IPS-18a (cell line): ENCODE measurements around the gene AAK1.

Experiments
- H3K27ac ChIP-seq: one replicate; pipeline ENCODE4 v1.5.1; 2013; ENCODE audit warnings: low read length
- H3K27me3 ChIP-seq: one replicate; pipeline ENCODE4 v1.6.1; 2013; ENCODE audit warnings: mild to moderate bottlenecking, low read length; ENCODE audit not compliant: control insufficient read depth, insufficient read depth
- H3K36me3 ChIP-seq: one replicate; pipeline ENCODE4 v1.6.1; 2013; ENCODE audit warnings: low read depth, low read length; ENCODE audit not compliant: control insufficient read depth
- H3K4me1 ChIP-seq: one replicate; pipeline ENCODE4 v1.6.1; 2013; ENCODE audit warnings: low read depth, low read length; ENCODE audit not compliant: control insufficient read depth
- H3K4me3 ChIP-seq: one replicate; pipeline ENCODE4 v1.5.1; 2013; ENCODE audit warnings: low read length
- H3K9ac ChIP-seq: one replicate; pipeline ENCODE4 v1.6.1; 2013; ENCODE audit warnings: mild to moderate bottlenecking, low read length, moderate library complexity
- H3K9me3 ChIP-seq: one replicate; pipeline ENCODE4 v1.6.1; 2013; ENCODE audit warnings: low read depth, low read length; ENCODE audit not compliant: control insufficient read depth

The AAK1 gene

DNA sequence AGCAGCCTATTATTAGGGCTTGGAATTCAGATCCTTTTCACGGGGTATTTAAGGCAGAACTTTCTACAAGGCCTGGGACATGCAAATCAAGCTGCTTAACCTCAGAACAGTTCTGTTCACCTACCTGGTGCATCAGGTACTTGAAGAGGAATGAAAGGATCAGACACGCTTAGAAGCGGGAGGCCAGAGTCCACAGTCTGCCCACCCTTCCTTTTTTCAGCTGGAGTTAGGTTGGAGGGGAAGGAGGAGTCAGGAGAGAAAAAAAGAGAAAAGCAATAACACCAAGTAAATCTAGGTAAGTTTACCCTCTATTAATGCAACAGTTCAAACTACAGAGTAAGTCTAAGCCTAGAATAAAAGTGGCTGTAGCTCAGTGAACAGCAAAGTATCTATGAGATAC, 147.7 kb downstream of the AAK1 start:
- no peaks in the 10 kb centered on the region for H3K27me3 ChIP-seq
- H3K9ac ChIP-seq = no peak overlapping the region
- H3K27ac ChIP-seq = no peak overlapping the region
- H3K4me1 ChIP-seq = peaks cover 3% of the 10 kb centered on the region
- no peaks in the 10 kb centered on the region for H3K36me3 ChIP-seq
- no peak overlapping the region for H3K4me3 ChIP-seq
- H3K9me3 ChIP-seq = no peaks in the 10 kb centered on the region

DNA sequence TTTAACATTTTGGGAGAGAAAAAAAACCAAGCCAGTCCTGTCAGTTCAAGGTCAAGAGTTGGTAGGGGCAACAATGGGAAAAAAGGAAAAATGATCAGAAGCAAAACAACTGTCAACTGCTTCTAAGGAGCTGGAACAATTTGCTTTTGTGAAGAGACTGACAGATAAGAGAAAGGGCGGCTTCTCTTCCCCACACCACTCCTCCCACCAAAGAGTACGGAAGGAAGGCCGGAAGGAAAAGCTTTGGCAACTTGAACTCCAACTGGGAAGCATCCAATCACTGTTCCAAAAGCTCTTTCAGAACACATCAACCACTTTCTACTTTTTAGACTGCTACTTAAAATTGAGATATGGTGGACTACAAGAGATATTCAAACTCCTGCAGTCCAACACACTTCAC, 148.5 kb downstream of the AAK1 start:
- no peaks in the 10 kb centered on the region for H3K9me3 ChIP-seq
- H3K4me1 ChIP-seq = no peaks in the 10 kb centered on the region
- H3K4me3 ChIP-seq = no peak overlapping the region
- no peaks in the 10 kb centered on the region for H3K36me3 ChIP-seq
- H3K27me3 ChIP-seq = no peaks in the 10 kb centered on the region
- H3K9ac ChIP-seq = no peak overlapping the region
- H3K27ac ChIP-seq = no peak overlapping the region

GRCh38 chr2:69494126-69494525, 149.4 kb downstream of the AAK1 start:
- Histone ChIP-seq H3K4me3 (no peak overlapping the region), H3K27me3 (no peaks in the 10 kb centered on the region), H3K9ac (no peak overlapping the region), H3K27ac (no peak overlapping the region), H3K9me3 (no peaks in the 10 kb centered on the region), H3K36me3 (no peaks in the 10 kb centered on the region), H3K4me1 (no peaks in the 10 kb centered on the region)

- no peaks in the 10 kb centered on the region for H3K27me3 ChIP-seq
- no peaks in the 10 kb centered on the region for H3K36me3 ChIP-seq
- no peak overlapping the region for H3K27ac ChIP-seq
- no peak overlapping the region for H3K4me3 ChIP-seq
- no peak overlapping the region for H3K9ac ChIP-seq
- no peaks in the 10 kb centered on the region for H3K4me1 ChIP-seq
- H3K9me3 ChIP-seq = no peaks in the 10 kb centered on the region
Observed at GRCh38 chr2:69493268-69493667, 150.3 kb downstream of the AAK1 start.

DNA sequence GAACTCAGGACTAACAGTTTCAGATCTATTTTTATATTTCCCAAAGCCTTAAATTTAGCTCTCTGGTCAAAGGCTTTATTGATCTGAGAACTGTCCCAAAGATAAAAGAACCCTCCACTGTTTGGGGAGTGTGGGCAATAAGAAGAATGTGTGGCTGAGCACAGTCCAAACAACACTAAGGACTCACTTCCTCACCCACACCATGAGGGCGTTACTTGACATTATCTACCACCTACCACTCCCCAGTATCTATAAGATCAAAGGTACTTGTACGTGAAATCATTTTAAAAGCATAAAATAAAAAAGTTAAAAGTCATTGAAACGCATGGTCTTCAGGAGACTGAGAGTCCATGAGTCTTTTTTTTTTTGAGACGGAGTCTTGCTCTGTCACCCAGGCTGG, 151.7 kb downstream of the AAK1 start:
- Histone ChIP-seq H3K36me3 (no peaks in the 10 kb centered on the region), H3K9ac (no peak overlapping the region), H3K4me3 (no peak overlapping the region), H3K27me3 (no peaks in the 10 kb centered on the region), H3K4me1 (no peaks in the 10 kb centered on the region), H3K27ac (no peak overlapping the region), H3K9me3 (no peaks in the 10 kb centered on the region)

- Histone ChIP-seq H3K27me3 (no peaks in the 10 kb centered on the region), H3K36me3 (no peaks in the 10 kb centered on the region), H3K4me3 (no peak overlapping the region), H3K9me3 (no peaks in the 10 kb centered on the region), H3K4me1 (no peaks in the 10 kb centered on the region), H3K9ac (no peak overlapping the region), H3K27ac (no peak overlapping the region)
Observed at GRCh38 chr2:69490486-69490885, 153.1 kb downstream of the AAK1 start.

GRCh38 chr2:69489793-69490192, 153.7 kb downstream of the AAK1 start:
- H3K9ac ChIP-seq = no peak overlapping the region
- H3K27me3 ChIP-seq = no peaks in the 10 kb centered on the region
- H3K27ac ChIP-seq = no peak overlapping the region
- H3K4me3 ChIP-seq = no peak overlapping the region
- no peaks in the 10 kb centered on the region for H3K9me3 ChIP-seq
- no peaks in the 10 kb centered on the region for H3K36me3 ChIP-seq
- no peaks in the 10 kb centered on the region for H3K4me1 ChIP-seq

- Histone ChIP-seq H3K36me3 (no peaks in the 10 kb centered on the region), H3K4me1 (no peaks in the 10 kb centered on the region), H3K9me3 (no peaks in the 10 kb centered on the region), H3K27me3 (no peaks in the 10 kb centered on the region), H3K4me3 (no peak overlapping the region), H3K27ac (no peak overlapping the region), H3K9ac (no peak overlapping the region)
Observed at GRCh38 chr2:69483696-69484095, 159.8 kb downstream of the AAK1 start.

GRCh38 chr2:69483024-69483423, 160.5 kb downstream of the AAK1 start:
- no peaks in the 10 kb centered on the region for H3K27me3 ChIP-seq
- no peak overlapping the region for H3K9ac ChIP-seq
- H3K4me3 ChIP-seq = no peak overlapping the region
- no peak overlapping the region for H3K27ac ChIP-seq
- no peaks in the 10 kb centered on the region for H3K36me3 ChIP-seq
- H3K4me1 ChIP-seq = no peaks in the 10 kb centered on the region
- no peaks in the 10 kb centered on the region for H3K9me3 ChIP-seq

DNA sequence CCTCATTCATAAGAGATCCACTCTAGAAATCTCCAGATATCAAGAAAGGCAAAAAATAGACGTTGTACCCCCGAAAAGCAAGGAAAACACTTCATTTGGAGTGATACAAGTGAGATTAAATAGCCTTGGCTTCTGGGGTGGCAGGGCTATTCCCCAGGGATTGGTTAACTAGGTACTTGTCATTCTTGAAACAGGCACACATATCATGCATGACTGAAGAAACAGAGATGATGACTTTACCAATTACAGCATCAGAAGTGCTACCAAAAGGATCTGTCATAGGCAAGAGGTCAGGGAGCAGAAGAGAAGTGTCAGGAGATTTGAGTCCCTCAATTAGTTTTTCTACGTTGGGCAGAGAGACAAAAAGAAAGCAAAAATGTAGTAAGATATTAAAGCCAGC, 161.1 kb downstream of the AAK1 start:
- H3K27ac ChIP-seq = no peak overlapping the region
- H3K36me3 ChIP-seq = no peaks in the 10 kb centered on the region
- no peaks in the 10 kb centered on the region for H3K9me3 ChIP-seq
- no peaks in the 10 kb centered on the region for H3K4me1 ChIP-seq
- no peak overlapping the region for H3K4me3 ChIP-seq
- H3K9ac ChIP-seq = no peak overlapping the region
- H3K27me3 ChIP-seq = no peaks in the 10 kb centered on the region

DNA sequence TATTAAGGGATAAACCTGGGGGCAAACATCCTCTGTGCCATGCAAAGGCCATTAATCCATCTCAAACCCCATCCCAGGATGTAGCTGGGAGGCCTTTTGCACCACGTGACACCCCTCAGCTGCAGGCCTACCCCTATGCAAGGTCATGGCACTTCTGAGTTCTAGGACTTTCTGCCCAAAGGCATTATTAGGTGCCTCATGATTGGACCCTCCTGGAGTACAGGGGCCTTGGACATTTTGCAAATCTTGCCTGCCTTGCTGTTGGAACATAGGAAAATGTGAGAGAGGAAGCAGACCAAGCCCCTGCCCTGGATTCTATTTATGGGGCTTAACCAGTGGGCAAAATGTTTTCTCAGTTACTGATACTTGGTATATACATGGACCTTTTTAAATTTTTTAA, 162.1 kb downstream of the AAK1 start:
- H3K4me3 ChIP-seq = no peak overlapping the region
- no peaks in the 10 kb centered on the region for H3K27me3 ChIP-seq
- no peaks in the 10 kb centered on the region for H3K4me1 ChIP-seq
- H3K9me3 ChIP-seq = no peaks in the 10 kb centered on the region
- H3K9ac ChIP-seq = no peak overlapping the region
- H3K36me3 ChIP-seq = no peaks in the 10 kb centered on the region
- H3K27ac ChIP-seq = no peak overlapping the region

DNA sequence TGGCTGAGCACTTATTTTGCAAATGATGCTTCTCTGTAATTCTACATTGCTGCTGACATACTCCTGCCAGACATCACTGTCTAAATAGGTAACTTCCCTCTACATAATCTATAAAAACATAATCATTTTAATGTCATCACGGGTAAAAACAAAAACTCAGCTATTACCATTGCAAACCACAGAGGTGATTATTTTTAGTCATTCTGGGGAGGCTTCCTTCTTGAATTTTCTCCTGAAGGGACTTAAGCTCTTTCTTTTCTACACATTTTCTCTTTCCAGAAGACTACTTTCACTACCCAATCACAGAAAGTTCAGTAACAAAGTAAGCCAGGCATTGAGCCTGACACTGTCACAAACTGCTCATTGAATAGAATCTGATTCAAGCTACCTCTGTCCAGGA, 165.9 kb downstream of the AAK1 start:
- no peaks in the 10 kb centered on the region for H3K27me3 ChIP-seq

More for the DNA sequence above, 165.9 kb downstream of the AAK1 start:
- Histone ChIP-seq H3K4me3 (no peak overlapping the region), H3K27ac (no peak overlapping the region), H3K4me1 (no peaks in the 10 kb centered on the region), H3K9ac (no peak overlapping the region), H3K36me3 (no peaks in the 10 kb centered on the region), H3K9me3 (no peaks in the 10 kb centered on the region)
